HepG2 (cell line): Measurements from ENCODE around the gene COPE. TPM values are rescaled to one million over a fixed set of nuclear protein-coding genes. Genes with fewer than 3 reads are reported as not detected.

Experiments
- EHMT2 ChIP-seq: fragments of 200-600 bp; sonication (generic); IDR thresholded peaks from 2 replicates; pipeline ENCODE4 v1.7.0; 2017; ENCODE audit warnings: antibody characterized with exemption, low read depth, low read length, borderline replicate concordance
- GATA4 ChIP-seq: sonication (generic); IDR thresholded peaks from 2 replicates; pipeline ENCODE4 v1.6.1; 2016; ENCODE audit warnings: antibody characterized with exemption, low read depth, borderline replicate concordance
- JUN ChIP-seq: sonication (generic); formaldehyde crosslinking; IDR thresholded peaks from 2 replicates; pipeline ENCODE4 v1.4.0; 2020; ENCODE audit warnings: mild to moderate bottlenecking, missing genetic modification reagents
- POGZ ChIP-seq: sonication (generic); formaldehyde crosslinking; IDR thresholded peaks from 2 replicates; pipeline ENCODE4 v1.4.0; 2020; ENCODE audit warnings: mild to moderate bottlenecking, missing genetic modification reagents
- SIN3B ChIP-seq: fragments of 150-350 bp; IDR thresholded peaks from 2 replicates; pipeline ENCODE4 v1.6.1; 2014; ENCODE audit warnings: low read length
- SMAD9 ChIP-seq: sonication (generic); formaldehyde crosslinking; IDR thresholded peaks from 2 replicates; pipeline ENCODE4 v1.5.1; 2020; ENCODE audit warnings: mild to moderate bottlenecking, missing genetic modification reagents
- USF2 ChIP-seq, 2 experiments: sonication (generic) in 1 of 2; formaldehyde crosslinking in 1 of 2; IDR thresholded peaks; 2 replicates each; pipeline versions ENCODE4 v1.5.1 to v1.6.1; 2011 to 2020; ENCODE audit warnings: borderline replicate concordance in 1 of 2, low read depth in 1 of 2, low read length in 1 of 2, mild to moderate bottlenecking in 1 of 2, missing genetic modification reagents in 1 of 2, moderate library complexity in 1 of 2
- YEATS4 ChIP-seq: sonication (generic); formaldehyde crosslinking; IDR thresholded peaks from 2 replicates; pipeline ENCODE4 v1.4.0; 2020; ENCODE audit warnings: missing genetic modification reagents, borderline replicate concordance
- ZBTB26 ChIP-seq: IDR thresholded peaks from 2 replicates; pipeline ENCODE4 v1.6.1; 2016; ENCODE audit warnings: missing compliant biosample characterization, missing genetic modification reagents, borderline replicate concordance
- ZFP37 ChIP-seq: sonication (generic); formaldehyde crosslinking; IDR thresholded peaks from 2 replicates; pipeline ENCODE4 v1.4.0; 2020; ENCODE audit warnings: missing genetic modification reagents, borderline replicate concordance
- ZNF232 ChIP-seq: sonication (generic); formaldehyde crosslinking; IDR thresholded peaks from 2 replicates; pipeline ENCODE4 v1.4.0; 2020; ENCODE audit warnings: missing genetic modification reagents, borderline replicate concordance
- ZNF264 ChIP-seq: sonication (generic); formaldehyde crosslinking; IDR thresholded peaks from 2 replicates; pipeline ENCODE4 v1.4.0; 2020; ENCODE audit warnings: missing genetic modification reagents
- ZNF296 ChIP-seq: sonication (generic); formaldehyde crosslinking; conservative IDR thresholded peaks from 2 replicates; pipeline ENCODE4 v1.5.0; 2020; ENCODE audit warnings: mild to moderate bottlenecking, missing genetic modification reagents
- ZNF557 ChIP-seq: sonication (generic); formaldehyde crosslinking; IDR thresholded peaks from 2 replicates; pipeline ENCODE4 v1.4.0; 2020; ENCODE audit warnings: missing genetic modification reagents
- polyA plus RNA-seq, 8 experiments: library from polyadenylated mRNA; depleted of rRNA in 3 of 8; stranded (reverse) in 7 of 8; unstranded in 1 of 8; fragments of >200 nt; fragmentation: Illumina TruSeq in 4 of 8; extraction: Trizol in 4 of 8; gene quantifications; 2 replicates each; pipeline versions ENCODE4 v1.2.1 to v1.2.3, GENCODE V29; 2011 to 2016; ENCODE audit warnings: low read depth in 4 of 8, missing spikeins in 1 of 8, mixed read lengths in 1 of 8; ENCODE audit not compliant: insufficient read depth in 1 of 8
- total RNA-seq, 5 experiments: library from RNA; depleted of rRNA; stranded (reverse); fragments of >200 nt; fragmentation: Illumina TruSeq; extraction: Trizol; gene quantifications; 2 replicates each; pipeline ENCODE4 v1.2.3, GENCODE V29; 2016; ENCODE audit warnings: low read depth in 1 of 5
- TF ChIP-seq, protein P1 (sequence below): sonication (generic); formaldehyde crosslinking; IDR thresholded peaks from 2 replicates; pipeline ENCODE4; 2020; ENCODE audit warnings: missing genetic modification reagents, mild to moderate bottlenecking, borderline replicate concordance
- TF ChIP-seq, protein P2 (sequence below): sonication (generic); IDR thresholded peaks from 2 replicates; pipeline ENCODE4 v1.6.1; 2016; ENCODE audit warnings: low read depth, borderline replicate concordance
- TF ChIP-seq, protein P3 (sequence below): IDR thresholded peaks from 2 replicates; pipeline ENCODE4 v1.6.1; 2012; ENCODE audit warnings: low read length, improper control_type of control experiment

COPE gene
- total and polyA plus RNA-seq, 2 of the 13 experiments (the other 11 are each of a cell fraction or from before 2014, with no cell fraction given): 189 to 205 TPM

GRCh38 chr19:18919086-18919899 is at the start of gene COPE, which contains the start of gene DDX49 (continued):
- peak; percentile 45; the same call in 1 of the 2 replicates for TF ChIP-seq ZNF264 (CRISPR knock-in tag)
- no peak for TF ChIP-seq ZNF296 (CRISPR knock-in tag)
- peak; percentile 89 for TF ChIP-seq YEATS4 (CRISPR knock-in tag)
- TF ChIP-seq, protein P1, sequence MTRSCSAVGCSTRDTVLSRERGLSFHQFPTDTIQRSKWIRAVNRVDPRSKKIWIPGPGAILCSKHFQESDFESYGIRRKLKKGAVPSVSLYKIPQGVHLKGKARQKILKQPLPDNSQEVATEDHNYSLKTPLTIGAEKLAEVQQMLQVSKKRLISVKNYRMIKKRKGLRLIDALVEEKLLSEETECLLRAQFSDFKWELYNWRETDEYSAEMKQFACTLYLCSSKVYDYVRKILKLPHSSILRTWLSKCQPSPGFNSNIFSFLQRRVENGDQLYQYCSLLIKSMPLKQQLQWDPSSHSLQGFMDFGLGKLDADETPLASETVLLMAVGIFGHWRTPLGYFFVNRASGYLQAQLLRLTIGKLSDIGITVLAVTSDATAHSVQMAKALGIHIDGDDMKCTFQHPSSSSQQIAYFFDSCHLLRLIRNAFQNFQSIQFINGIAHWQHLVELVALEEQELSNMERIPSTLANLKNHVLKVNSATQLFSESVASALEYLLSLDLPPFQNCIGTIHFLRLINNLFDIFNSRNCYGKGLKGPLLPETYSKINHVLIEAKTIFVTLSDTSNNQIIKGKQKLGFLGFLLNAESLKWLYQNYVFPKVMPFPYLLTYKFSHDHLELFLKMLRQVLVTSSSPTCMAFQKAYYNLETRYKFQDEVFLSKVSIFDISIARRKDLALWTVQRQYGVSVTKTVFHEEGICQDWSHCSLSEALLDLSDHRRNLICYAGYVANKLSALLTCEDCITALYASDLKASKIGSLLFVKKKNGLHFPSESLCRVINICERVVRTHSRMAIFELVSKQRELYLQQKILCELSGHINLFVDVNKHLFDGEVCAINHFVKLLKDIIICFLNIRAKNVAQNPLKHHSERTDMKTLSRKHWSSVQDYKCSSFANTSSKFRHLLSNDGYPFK (CRISPR knock-in tag): peak; percentile 78; the same call in 1 of the 2 replicates
- TF ChIP-seq, protein P2, sequence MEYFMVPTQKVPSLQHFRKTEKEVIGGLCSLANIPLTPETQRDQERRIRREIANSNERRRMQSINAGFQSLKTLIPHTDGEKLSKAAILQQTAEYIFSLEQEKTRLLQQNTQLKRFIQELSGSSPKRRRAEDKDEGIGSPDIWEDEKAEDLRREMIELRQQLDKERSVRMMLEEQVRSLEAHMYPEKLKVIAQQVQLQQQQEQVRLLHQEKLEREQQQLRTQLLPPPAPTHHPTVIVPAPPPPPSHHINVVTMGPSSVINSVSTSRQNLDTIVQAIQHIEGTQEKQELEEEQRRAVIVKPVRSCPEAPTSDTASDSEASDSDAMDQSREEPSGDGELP: peak; percentile 78; the same call in 1 of the 2 replicates
- TF ChIP-seq EHMT2: no peak
- TF ChIP-seq ZBTB26 (CRISPR knock-in tag): 0 out of 2 replicates have a peak, but pooled peaks have one; percentile 18
- peak; percentile 44; the same call in 1 of the 2 replicates for TF ChIP-seq USF2 (IDR thresholded peaks at IDR 0.05; ENCODE audit: low read depth, low read length)
- no peak; the same call in 1 of the 2 replicates for TF ChIP-seq USF2 (CRISPR knock-in tag; IDR thresholded peaks at IDR 0.05; ENCODE audit: borderline replicate concordance)
- no peak for TF ChIP-seq JUN (CRISPR knock-in tag)
- TF ChIP-seq, protein P3, sequence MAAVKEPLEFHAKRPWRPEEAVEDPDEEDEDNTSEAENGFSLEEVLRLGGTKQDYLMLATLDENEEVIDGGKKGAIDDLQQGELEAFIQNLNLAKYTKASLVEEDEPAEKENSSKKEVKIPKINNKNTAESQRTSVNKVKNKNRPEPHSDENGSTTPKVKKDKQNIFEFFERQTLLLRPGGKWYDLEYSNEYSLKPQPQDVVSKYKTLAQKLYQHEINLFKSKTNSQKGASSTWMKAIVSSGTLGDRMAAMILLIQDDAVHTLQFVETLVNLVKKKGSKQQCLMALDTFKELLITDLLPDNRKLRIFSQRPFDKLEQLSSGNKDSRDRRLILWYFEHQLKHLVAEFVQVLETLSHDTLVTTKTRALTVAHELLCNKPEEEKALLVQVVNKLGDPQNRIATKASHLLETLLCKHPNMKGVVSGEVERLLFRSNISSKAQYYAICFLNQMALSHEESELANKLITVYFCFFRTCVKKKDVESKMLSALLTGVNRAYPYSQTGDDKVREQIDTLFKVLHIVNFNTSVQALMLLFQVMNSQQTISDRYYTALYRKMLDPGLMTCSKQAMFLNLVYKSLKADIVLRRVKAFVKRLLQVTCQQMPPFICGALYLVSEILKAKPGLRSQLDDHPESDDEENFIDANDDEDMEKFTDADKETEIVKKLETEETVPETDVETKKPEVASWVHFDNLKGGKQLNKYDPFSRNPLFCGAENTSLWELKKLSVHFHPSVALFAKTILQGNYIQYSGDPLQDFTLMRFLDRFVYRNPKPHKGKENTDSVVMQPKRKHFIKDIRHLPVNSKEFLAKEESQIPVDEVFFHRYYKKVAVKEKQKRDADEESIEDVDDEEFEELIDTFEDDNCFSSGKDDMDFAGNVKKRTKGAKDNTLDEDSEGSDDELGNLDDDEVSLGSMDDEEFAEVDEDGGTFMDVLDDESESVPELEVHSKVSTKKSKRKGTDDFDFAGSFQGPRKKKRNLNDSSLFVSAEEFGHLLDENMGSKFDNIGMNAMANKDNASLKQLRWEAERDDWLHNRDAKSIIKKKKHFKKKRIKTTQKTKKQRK: peak; percentile 63
- no peak for TF ChIP-seq ZNF557
- no peak for TF ChIP-seq SMAD9 (CRISPR knock-in tag)
- TF ChIP-seq POGZ (CRISPR knock-in tag): peak; percentile 33; the same call in 1 of the 2 replicates
- TF ChIP-seq ZNF232 (CRISPR knock-in tag): peak; percentile 54; the same call in 1 of the 2 replicates
- no peak; the same call in 1 of the 2 replicates for TF ChIP-seq ZFP37 (CRISPR knock-in tag)
- peak; percentile 57; the same call in 1 of the 2 replicates for TF ChIP-seq GATA4
- peak; percentile 88 for TF ChIP-seq SIN3B
